SU-DHL-6 (cell line): Measurements from ENCODE around the gene ERBB4.

Experiments used
- H2AFZ ChIP-seq: fragments of 200-600 bp; sonication (generic); 2 replicates; pipeline ENCODE4 v1.6.1; 2014; ENCODE audit warnings: low read depth, mild to moderate bottlenecking, moderate library complexity, mixed read lengths, antibody characterized with exemption, low read length; ENCODE audit not compliant: severe bottlenecking
- H3F3A ChIP-seq: fragments of 200-600 bp; shearing (Covaris generic); 2 replicates; pipeline ENCODE4 v1.6.0; 2016; ENCODE audit warnings: antibody characterized with exemption, mild to moderate bottlenecking; ENCODE audit not compliant: insufficient read depth
- H3K27ac ChIP-seq: fragments of 200-600 bp; sonication (generic); 2 replicates; pipeline ENCODE4 v1.5.1; 2016; ENCODE audit warnings: low read depth, mild to moderate bottlenecking, low read length, moderate library complexity, mixed read lengths
- H3K27me3 ChIP-seq: fragments of 200-600 bp; sonication (generic), shearing (Covaris generic); 2 replicates; pipeline ENCODE4 v1.6.0; 2014; ENCODE audit warnings: mild to moderate bottlenecking, low read length
- H3K36me3 ChIP-seq: fragments of 200-600 bp; sonication (generic); 2 replicates; pipeline ENCODE4 v1.6.1; 2014; ENCODE audit warnings: mild to moderate bottlenecking, low read length, mixed read lengths
- H3K4me2 ChIP-seq: fragments of 300-600, 200-600 bp; shearing (Covaris generic), sonication (generic); 2 replicates; pipeline ENCODE4 v1.6.0; 2014; ENCODE audit warnings: low read length, low read depth, mild to moderate bottlenecking; ENCODE audit not compliant: poor library complexity, severe bottlenecking
- H3K4me3 ChIP-seq: fragments of 200-600 bp; sonication (generic); 2 replicates; pipeline ENCODE4 v1.5.1; 2014; ENCODE audit warnings: antibody characterized with exemption, low read length, mild to moderate bottlenecking, mixed read lengths; ENCODE audit not compliant: insufficient read depth, poor library complexity, severe bottlenecking
- H3K79me2 ChIP-seq: fragments of 200-600 bp; sonication (generic); 2 replicates; pipeline ENCODE4 v1.6.1; 2014; ENCODE audit warnings: mild to moderate bottlenecking, low read length, moderate library complexity; ENCODE audit not compliant: insufficient read depth
- H3K9ac ChIP-seq: fragments of 200-600 bp; sonication (generic); 2 replicates; pipeline ENCODE4 v1.7.0; 2014; ENCODE audit warnings: mild to moderate bottlenecking, low read length
- H3K9me2 ChIP-seq: fragments of 200-600 bp; sonication (generic); replicated peaks from 2 replicates; pipeline ENCODE4 v1.6.1; 2014; ENCODE audit warnings: low read length; ENCODE audit not compliant: insufficient read depth
- H3K9me3 ChIP-seq: fragments of 200-600 bp; sonication (generic); 2 replicates; pipeline ENCODE4 v1.6.1; 2014; ENCODE audit warnings: low read length, mixed read lengths; ENCODE audit not compliant: insufficient read depth
- H4K20me1 ChIP-seq: fragments of 200-600 bp; sonication (generic); 2 replicates; pipeline ENCODE4 v1.6.1; 2014; ENCODE audit warnings: low read depth, mild to moderate bottlenecking, antibody characterized with exemption, low read length, moderate library complexity, mixed read lengths
- EZH2phosphoT487 ChIP-seq: fragments of 200-600 bp; sonication (generic), shearing (Covaris generic); conservative IDR thresholded peaks from 2 replicates; pipeline ENCODE4 v1.6.1; 2018; ENCODE audit warnings: mild to moderate bottlenecking, antibody characterized with exemption, low read length, moderate library complexity, mixed read lengths
- TF ChIP-seq, protein P1 (sequence below): fragments of 200-600 bp; sonication (generic); IDR thresholded peaks from one replicate; pipeline ENCODE4 v1.5.1; 2017; ENCODE audit warnings: antibody characterized with exemption, mild to moderate bottlenecking, low read length, moderate library complexity; ENCODE audit not compliant: insufficient read depth, poor library complexity, severe bottlenecking

ERBB4 gene

DNA sequence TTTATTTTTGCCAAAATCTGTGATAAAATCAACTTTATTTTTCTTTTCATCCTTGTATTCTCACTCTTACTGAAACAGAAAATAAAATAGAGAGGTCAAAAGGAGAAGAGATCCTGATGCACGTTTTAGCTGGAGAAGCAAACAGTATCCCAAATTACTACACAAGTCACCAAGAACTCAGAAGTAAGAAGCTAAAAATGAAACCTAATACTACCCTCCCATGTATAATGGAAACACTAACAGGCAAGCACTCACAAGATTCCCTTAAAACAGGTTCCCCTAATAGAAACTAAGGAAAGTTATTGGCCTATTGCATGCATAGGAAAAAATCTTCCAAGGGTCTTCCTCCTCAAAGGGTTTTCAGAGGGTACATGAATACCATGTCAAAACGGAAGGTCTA lies 927.0 kb downstream of the ERBB4 start:
- Histone ChIP-seq H3F3A (no peaks in the 10 kb centered on the region), H3K27ac (no peak overlapping the region), H3K9me2 (no peaks in the 10 kb centered on the region), H2AFZ (no peak overlapping the region), H3K9me3 (no peaks in the 10 kb centered on the region), H3K4me3 (no peak overlapping the region), H3K4me2 (no peak overlapping the region), H3K79me2 (no peaks in the 10 kb centered on the region), H4K20me1 (no peaks in the 10 kb centered on the region), H3K9ac (no peak overlapping the region), H3K36me3 (no peaks in the 10 kb centered on the region), H3K27me3 (no peaks in the 10 kb centered on the region)
- TF ChIP-seq, protein P1, sequence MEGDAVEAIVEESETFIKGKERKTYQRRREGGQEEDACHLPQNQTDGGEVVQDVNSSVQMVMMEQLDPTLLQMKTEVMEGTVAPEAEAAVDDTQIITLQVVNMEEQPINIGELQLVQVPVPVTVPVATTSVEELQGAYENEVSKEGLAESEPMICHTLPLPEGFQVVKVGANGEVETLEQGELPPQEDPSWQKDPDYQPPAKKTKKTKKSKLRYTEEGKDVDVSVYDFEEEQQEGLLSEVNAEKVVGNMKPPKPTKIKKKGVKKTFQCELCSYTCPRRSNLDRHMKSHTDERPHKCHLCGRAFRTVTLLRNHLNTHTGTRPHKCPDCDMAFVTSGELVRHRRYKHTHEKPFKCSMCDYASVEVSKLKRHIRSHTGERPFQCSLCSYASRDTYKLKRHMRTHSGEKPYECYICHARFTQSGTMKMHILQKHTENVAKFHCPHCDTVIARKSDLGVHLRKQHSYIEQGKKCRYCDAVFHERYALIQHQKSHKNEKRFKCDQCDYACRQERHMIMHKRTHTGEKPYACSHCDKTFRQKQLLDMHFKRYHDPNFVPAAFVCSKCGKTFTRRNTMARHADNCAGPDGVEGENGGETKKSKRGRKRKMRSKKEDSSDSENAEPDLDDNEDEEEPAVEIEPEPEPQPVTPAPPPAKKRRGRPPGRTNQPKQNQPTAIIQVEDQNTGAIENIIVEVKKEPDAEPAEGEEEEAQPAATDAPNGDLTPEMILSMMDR, result no peak
- TF ChIP-seq EZH2phosphoT487, result no peak

DNA sequence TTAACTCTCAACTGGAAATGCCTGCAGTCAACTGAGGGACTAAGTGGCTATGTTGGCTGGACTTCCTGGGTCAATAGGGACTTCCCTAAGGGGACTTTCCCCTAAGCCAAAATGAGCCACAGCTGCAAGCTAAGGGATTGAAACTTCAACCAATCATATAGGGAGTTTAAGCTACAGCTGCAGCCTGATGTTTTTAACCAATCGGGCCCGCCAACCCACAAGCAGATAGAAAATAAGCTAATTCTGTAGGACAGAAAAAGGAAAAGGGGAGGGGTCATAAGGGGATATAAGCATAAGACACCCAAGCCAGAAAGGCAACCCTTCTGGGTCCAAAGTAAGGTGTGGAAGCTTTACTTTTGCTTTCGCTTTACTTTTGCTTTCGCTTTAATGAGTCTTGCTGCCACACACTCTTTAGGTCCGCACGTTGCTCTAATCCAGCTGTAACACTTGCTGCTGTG lies 927.5 kb downstream of the ERBB4 start:
- Histone ChIP-seq H3K9me2 (no peaks in the 10 kb centered on the region), H3K4me3 (no peak overlapping the region), H3K9ac (no peak overlapping the region), H3K79me2 (no peaks in the 10 kb centered on the region), H3K27me3 (no peaks in the 10 kb centered on the region), H2AFZ (no peak overlapping the region), H3F3A (no peaks in the 10 kb centered on the region), H4K20me1 (no peaks in the 10 kb centered on the region), H3K27ac (no peak overlapping the region), H3K4me2 (no peak overlapping the region), H3K9me3 (no peaks in the 10 kb centered on the region), H3K36me3 (no peaks in the 10 kb centered on the region)
- TF ChIP-seq EZH2phosphoT487, result no peak
- TF ChIP-seq, protein P1, result no peak

DNA sequence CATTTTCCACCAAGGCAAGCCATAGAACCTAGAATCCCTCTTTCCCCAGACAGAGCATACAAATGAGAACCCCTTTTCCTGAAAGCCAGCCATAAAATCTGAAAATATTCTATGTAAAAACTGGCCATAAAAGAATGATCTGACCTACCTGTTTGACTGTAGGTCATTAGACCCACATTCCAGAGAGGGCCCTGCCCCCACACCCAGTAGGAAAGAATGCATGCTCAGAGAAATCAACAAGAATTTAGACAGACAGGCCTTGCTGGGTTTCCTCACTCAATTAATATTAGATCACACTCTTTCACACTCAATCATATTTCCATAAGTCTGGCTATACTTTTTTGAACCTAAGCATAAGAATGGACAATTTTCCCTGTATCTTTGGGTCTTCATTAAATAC lies 929.5 kb downstream of the ERBB4 start:
- H3K36me3 ChIP-seq, result no peaks in the 10 kb centered on the region
- no peaks in the 10 kb centered on the region for H3K9me2 ChIP-seq
- no peak overlapping the region for H3K4me2 ChIP-seq
- H3K27ac ChIP-seq, result no peak overlapping the region
- no peaks in the 10 kb centered on the region for H3K9me3 ChIP-seq
- no peaks in the 10 kb centered on the region for H4K20me1 ChIP-seq
- H3K4me3 ChIP-seq, result no peak overlapping the region
- H3F3A ChIP-seq, result no peaks in the 10 kb centered on the region
- no peak overlapping the region for H3K9ac ChIP-seq
- no peak overlapping the region for H2AFZ ChIP-seq
- no peak for TF ChIP-seq EZH2phosphoT487
- TF ChIP-seq, protein P1, result no peak
- H3K27me3 ChIP-seq, result no peaks in the 10 kb centered on the region
- H3K79me2 ChIP-seq, result no peaks in the 10 kb centered on the region
